Measurements from ENCODE around the gene PRDM8.
"Not testable (repeated sequence)": the region's sequence is repeated elsewhere in the genome, so short reads cannot be mapped to it uniquely, and the experiment has no call there.

Gene PRDM8

GRCh38 chr4:80229128-80229527 is 31.8 kb downstream of the PRDM8 start:
- DNase-seq = no peak

GRCh38 chr4:80229590-80229989 is 32.3 kb downstream of the PRDM8 start:
- DNase-seq = no peak

- DNase-seq = no peak
These were observed 33.9 kb downstream of the PRDM8 start for GRCh38 chr4:80231180-80231579.

GRCh38 chr4:80232707-80233370 is 35.5 kb downstream of the PRDM8 start:
- no peak for DNase-seq

GRCh38 chr4:80233390-80233789 is 36.1 kb downstream of the PRDM8 start:
- no peak for DNase-seq

- DNase-seq = no peak
These were observed 38.1 kb downstream of the PRDM8 start for GRCh38 chr4:80235451-80235850.

GRCh38 chr4:80237992-80238391 is 40.7 kb downstream of the PRDM8 start:
- no peak for DNase-seq

GRCh38 chr4:80239480-80240150 is 42.3 kb downstream of the PRDM8 start:
- DNase-seq = no peak

- DNase-seq = no peak
These were observed 43.7 kb downstream of the PRDM8 start for GRCh38 chr4:80240976-80241375.

GRCh38 chr4:80243274-80244018 is 46.1 kb downstream of the PRDM8 start:
- DNase-seq = peak in 4 of 14 donors; percentile 21 to 99 (median 38)

- DNase-seq = not testable (repeated sequence)
These were observed 50.2 kb downstream of the PRDM8 start for GRCh38 chr4:80247484-80247883.

- DNase-seq = peak in 1 of 14 donors; percentile 41
These were observed 51.8 kb downstream of the PRDM8 start for GRCh38 chr4:80249144-80249543.

GRCh38 chr4:80252427-80252826 is 55.1 kb downstream of the PRDM8 start:
- no peak for DNase-seq

- no peak for DNase-seq
These were observed 55.6 kb downstream of the PRDM8 start for GRCh38 chr4:80252953-80253352.

- DNase-seq = no peak
These were observed 56.2 kb downstream of the PRDM8 start for GRCh38 chr4:80253510-80253909.
